Suppressor macrophage (primary cell): ENCODE results near the gene KCNK13.
"Not testable (repeated sequence)": the region's sequence is repeated elsewhere in the genome, so short reads cannot be mapped to it uniquely, and the experiment has no call there.

Source experiments
- DNase-seq, 4 experiments: peaks; one replicate each; pipeline ENCODE4 v3.0.0-alpha.2; 2020 to 2022

Gene KCNK13

DNA sequence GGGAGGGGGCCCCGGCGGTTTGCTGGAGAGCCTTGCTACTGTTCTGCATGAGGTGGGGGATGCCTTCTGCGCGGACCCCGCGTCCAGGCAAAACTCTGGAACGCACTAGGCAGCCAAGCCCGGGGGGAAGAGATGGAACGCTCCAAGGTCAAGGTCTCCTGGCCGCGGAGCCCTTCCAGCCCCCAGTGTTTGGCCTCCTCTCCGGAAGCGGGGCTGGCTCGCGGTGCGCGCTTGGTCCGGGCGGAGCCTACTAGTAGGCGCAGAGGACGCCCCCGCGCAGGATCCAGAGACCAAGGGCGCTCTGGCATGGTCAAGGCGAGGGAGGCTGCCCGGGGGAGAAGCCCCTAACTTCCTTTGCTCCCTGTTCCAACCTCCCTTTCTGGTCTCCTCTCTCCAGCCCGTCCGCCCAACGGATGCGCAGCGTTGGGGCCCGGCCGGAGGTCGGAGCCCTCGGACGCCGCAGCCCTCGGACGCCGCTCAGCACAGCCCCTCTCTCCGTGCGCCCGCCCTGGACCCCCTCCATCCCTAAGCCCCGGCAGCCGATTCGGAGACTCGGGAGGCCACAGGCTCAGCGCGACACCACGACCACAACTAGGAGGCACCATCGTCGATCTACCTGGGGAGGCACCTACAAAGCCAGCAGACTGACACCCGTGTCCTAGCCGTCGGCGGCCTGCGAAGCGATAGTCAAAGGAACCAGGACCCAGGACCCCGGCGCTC lies 669 bp upstream of the KCNK13 start:
- DNase-seq: peak; percentile 25 to 73 (median 59)

DNA sequence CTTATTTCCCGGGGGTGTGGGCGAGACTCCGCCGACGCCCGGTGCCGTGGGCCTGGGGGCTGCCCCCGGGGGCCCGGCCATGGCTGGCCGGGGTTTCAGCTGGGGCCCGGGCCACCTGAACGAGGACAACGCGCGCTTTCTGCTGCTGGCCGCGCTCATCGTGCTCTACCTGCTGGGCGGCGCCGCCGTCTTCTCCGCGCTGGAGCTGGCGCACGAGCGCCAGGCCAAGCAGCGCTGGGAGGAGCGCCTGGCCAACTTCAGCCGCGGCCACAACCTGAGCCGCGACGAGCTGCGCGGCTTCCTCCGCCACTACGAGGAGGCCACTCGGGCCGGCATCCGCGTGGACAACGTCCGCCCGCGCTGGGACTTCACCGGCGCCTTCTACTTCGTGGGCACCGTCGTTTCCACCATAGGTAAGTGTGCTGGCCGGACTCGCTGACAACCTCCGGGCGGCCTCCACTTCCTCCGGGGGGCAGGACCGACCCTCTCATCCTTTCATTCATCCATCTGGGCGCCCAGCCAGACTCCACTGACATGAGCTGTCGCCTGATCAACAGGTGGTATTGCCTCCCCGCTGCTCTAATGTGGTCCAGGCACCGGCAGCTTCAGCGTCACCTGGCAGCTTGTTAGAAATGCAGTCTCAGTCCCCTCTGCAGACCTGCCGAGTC lies 467 bp downstream of the KCNK13 start:
- peak; percentile 14 to 62 (median 37) for DNase-seq

DNA sequence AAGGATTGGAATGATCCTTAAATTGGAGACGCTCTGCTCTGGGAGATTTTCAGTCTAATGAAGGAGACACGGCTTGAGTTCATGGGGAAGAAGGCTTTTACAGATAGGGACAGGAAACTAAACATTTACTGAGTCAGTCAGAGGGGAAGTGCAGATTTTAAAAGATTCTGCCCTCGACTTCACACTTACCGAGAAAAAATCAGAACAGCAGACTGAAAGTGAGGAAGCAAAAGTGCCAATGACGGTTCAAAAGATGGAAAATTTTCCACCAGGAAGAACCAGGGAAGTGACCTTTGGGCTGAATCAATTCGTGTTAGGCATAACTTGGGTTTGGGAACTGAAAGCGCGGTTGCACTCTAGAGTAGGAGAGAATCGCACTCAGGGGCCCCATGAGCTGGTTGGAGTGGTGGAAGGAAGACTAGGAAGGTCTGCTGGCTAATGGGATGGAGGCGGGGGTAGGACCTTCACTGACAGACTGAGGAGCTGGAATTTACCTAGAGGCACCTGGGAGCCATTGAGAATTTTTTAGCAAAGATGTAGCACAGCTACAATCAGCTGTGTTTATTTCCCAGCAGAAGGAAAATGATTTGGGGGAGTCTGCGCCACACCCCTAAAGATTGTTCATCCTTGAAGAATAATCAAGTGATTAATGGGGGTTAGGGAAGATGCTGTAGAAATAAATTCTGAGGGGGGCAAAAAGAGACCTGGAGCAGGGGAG lies 1.2 kb downstream of the KCNK13 start:
- DNase-seq: peak; percentile 47 to 72 (median 64)

DNA sequence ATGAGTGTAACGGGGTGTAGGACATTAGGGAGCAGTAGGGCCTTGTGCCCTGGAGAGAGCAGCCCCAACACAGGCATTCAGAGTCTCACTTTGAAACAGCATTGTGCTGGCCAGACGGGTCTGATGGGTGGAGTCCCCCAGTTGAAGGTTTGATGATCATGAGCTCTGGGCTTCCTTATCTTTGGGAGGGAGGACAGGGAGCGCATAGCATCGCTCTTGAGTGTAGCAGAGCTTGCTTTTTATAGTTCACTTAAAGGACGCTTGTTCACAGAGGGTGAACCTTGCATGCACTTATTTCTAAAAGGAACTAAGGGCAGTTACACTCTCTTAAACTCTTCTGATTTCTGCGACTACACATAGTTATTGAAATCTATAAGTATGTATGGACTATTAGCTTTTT lies 10.6 kb downstream of the KCNK13 start:
- no peak for DNase-seq

DNA sequence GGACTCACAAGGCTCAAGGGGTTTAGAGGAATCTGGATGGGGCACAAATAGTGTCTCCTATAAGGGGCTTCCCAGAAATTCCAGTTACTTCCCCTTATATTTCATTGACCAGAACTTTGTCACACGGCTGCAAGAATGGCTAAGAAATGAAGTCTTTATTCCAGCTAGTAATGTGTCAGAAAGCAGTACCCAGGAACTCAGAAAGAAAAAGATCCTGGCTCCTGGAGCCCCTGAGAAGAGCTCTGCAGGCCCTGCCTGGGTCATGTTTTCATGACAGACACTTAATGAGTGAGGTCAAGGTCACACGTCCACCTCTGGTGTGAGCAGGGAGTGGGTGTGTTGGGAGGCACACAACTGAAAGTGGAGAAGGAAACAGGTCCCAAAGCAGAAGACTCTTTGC lies 17.8 kb downstream of the KCNK13 start:
- DNase-seq: peak; percentile 45 to 70 (median 66)

DNA sequence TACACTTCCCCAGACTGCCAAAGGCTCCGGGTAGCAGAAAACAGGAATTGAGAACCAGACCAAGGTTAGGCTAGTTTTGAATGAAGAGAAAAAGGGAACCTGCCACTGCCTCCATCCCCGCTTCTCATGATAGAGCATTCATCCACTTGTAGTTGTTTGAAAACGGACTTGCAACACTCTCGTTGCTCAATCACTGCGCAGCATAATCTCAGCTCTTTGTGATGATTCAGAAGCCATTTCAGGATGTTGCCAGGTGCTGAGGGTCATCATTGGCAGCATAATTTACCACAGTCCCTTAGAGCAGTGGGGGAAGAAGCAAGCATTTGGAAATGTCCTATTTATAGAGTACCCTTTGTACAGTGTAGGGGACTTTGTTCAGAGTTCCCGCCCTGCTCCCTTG lies 25.6 kb downstream of the KCNK13 start:
- peak; percentile 93 to 99 (median 96) for DNase-seq

DNA sequence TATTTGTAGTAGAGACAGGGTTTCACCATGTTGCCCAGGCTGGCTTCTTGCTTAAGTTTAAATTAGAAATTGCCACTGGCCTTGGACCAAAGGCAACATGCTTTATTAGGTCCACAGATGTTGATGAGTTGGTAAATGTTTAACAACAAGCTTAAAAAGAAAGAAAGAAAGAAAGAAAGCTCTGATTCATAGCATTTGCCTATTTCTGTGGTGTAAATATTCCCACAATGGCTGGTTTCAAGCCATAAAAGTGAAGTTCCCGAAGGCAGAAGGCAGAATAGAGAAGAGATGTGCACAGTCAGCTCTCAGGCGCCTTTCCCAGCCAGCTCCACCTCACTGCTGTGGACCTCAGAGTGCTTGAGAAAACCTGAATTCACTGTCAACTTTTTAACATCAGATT lies 26.4 kb downstream of the KCNK13 start:
- DNase-seq: peak in 3 of 4 experiments; percentile 31 to 58 (median 44)

DNA sequence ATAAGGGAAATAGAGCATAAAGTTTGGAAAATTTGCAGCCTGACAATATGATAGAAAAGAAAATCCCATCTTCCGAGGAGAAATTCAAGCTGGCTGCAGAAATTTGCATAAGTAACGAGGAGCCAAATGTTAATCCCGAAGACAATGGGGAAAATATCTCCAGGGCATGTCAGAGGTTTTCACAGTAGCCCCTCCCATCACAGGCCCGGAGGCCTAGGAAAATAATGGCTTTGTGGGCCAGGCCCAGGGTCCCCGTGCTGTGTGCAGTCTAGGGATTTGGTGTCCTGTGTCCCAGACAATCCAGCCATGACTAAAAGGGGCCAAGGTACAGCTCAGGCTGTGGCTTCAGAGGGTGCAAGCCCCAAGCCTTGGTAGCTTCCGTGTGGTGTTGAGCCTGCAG lies 27.7 kb downstream of the KCNK13 start:
- DNase-seq: not testable (repeated sequence)

DNA sequence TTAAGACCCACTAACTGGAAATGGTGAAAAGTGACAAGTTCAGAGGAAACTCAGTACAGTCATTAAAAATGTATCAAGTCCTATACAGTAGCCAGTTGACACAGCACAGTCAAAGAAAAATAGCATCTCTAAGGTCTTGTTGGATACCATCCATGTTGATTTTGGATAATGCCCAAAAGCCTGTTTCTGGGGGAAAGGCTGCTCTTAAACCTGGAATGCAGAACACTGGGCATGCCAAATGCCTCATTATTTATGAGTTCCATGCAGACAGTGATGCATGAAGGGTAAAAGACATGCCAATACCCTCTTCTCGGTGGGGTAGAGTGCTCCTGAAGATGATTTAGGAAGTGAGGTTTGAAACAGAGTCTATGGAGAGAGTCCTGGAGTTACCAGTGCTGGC lies 29.6 kb downstream of the KCNK13 start:
- no peak for DNase-seq

DNA sequence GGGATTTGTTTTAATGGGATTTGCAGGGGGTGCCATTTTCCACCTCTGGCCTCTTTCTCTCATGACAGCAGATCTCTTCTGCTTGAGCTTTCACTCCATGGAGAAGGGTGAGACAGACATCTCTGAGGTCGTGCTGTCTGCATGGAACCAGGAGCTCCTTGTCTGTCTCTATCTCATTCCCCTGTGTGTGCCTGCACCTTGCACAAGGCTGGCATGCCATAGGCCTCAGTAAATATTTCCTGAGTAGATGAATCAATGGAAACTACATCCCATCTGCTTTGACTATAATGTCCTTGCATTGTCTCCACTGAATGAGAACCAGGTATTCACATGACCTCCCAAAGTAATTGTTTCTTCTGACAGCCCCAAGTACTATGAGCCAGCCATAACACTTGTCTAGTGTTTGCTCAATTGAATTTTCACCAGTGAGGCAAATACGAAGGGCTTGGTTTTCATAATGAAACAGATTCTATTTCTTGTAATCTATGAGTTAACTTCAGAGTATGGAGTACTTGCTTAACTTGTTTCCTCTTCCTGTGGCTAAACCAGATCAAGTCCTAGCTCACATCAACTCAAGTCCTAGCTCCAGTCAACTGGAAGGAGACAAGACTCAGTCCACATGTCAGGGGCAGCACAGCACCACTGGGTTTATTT lies 32.3 kb downstream of the KCNK13 start:
- DNase-seq: peak in 3 of 4 experiments; percentile 31 to 62 (median 59)

DNA sequence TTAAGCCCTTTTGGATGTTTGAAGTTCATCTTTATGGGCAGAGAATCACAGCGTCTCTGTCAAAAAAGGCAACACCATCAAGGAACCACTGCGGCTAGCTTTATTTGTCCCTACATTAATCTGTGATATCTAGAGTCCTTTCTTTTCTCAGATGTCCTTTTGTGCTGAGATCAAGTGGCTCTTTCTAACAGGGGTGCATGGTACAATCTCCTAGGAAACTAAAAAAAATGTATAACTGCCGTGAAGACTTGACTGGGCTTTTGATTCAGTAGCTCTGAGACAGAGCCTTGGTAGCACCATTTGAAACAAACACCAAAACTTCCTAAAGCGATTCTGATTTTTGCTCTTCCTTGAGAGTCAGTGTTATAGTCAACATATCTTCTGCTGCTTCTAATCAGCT lies 33.3 kb downstream of the KCNK13 start:
- DNase-seq: no peak

DNA sequence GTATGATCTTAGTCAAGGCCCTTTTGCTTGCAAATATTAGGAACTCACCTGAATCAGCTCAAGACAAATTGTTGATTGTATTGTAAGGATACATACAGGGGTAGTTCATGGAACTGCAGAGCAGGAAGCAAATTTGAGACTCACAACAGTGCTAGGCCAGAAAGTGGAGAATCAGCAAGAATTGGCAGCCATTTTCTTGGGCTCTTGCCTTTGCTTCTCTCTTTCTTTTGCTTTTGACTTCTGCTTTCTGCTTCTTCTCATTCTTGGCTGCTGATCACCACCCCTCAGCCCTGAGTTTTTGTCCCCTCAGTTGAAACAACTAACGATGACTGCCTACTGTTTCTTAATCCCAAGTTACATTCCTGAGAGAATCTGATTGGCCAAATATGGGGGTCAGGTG lies 34.8 kb downstream of the KCNK13 start:
- DNase-seq: peak; percentile 45 to 73 (median 58)

DNA sequence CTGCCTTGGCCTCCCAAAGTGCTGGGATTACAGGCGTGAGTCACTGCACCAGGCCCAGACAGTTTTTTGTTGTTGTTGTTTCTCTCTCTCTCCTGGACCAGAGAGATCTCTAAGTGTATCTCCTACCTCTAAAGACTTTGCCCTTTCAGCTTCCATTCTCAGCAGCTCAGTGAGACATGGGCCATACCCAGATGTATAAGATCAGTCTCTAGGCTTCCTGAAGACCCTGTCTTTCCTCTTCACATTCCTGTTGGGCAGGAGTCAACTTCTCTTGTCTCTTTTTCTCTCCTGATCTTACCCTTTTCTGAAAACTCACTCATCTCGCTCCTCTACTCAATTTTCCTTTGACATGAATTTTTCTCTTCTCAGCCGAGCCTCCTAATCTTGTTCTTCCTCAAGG lies 42.0 kb downstream of the KCNK13 start:
- no peak for DNase-seq

DNA sequence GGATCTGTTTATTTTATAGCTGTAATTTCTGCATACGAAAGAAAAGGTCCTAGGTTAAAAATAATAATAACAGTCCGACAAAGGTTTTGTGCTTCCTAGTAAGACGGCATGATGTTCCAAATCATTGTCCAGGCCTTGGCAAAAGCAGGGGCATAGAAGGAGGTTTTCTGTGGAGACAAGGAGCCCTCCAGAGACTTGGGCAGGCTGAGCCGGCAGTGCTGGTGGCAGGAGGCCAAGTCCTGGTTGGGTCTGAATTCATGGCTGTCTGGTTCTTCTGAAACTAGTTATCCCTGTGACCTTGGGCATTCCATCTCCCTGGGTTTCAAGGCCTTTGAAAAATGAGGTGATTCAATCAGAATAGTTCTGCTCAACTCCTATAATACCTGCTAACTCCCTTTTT lies 44.0 kb downstream of the KCNK13 start:
- no peak for DNase-seq

DNA sequence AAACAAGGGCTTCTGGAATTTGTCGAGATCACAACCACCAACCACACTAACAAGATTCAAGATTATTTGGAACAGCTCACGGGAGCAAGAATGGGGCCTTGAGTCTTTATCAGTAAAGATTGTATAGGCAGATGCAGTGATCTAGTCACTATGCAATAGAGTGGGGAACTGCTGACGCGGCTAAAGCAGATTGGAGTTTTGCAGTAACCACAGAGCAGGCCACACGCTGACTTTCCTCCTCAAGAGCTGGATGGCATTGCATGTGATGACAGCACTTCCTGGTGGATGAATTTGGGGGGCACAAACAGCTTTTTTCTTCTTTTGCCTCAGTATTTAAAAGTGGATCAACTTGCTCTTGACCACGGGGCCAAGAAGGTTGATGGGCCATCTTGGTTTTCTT lies 46.0 kb downstream of the KCNK13 start:
- peak; percentile 26 to 66 (median 50) for DNase-seq

DNA sequence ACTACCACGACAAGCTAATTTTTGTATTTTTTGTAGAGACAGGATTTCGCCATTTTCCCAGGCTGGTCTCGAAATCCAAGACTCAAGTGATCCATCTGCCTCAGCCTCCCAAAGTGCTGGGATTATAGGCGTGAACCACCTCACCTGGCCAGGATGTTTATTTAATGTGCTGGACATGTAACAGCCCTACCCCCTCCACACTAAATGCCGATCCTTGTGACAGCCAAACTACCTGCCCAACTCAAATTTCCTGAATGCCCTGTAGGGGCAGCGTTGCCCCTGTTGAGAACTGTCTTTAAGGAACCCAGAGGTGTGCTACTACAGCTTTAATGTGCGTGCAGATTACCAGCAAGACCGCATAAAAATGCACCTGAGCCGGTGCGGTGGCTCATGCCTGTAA lies 48.1 kb downstream of the KCNK13 start:
- DNase-seq: no peak

DNA sequence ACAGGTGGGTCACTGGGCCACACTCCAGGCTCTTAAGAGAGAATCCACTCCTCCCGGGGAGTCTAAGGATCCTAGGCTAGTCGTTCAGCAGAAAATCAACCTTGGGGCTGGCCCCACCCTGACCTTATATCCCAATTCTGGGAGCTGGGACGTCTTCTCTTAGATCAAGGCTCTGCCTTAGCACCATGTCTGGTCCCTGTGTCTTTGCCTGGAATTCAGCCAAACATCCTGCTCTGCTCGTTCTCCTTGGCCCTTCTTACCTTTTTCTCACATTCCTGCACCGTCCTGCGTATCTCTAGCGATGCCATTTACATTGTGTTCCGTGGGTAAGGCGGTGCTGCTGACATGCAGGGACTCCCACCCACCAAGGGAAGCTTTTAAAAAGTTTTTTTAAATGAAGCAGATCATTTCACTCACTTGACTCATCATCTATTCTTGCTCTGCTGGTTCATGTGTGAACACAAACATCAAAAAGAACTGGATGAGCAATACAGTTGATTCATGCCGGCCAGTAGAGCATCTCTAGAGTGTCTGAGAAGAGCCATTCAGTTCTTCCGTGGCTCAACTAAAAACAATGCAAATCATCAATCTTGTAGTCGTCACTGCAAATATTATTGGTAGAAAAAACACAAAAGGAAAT lies 50.2 kb downstream of the KCNK13 start:
- peak in 2 of 4 experiments; percentile 9 to 30 for DNase-seq

DNA sequence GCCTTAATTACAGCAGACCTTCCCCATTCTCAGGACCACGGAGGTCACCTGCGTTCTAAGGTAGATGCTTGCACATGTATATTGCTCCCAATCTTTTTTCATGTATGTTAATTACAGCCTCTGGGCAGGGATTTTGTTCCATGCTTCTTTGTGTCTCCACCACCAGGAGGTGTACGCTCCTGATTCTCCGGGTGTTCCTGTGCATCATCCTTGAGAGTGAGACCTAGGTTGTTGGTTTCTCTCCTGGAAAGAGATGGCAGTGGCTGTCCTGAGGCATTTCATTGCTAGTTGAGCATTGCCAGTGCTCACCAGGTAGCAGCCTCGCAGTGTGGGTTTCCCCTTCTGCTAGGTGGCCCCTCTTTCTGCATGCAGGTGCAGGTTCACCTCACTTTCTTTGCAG lies 52.8 kb downstream of the KCNK13 start:
- no peak for DNase-seq

DNA sequence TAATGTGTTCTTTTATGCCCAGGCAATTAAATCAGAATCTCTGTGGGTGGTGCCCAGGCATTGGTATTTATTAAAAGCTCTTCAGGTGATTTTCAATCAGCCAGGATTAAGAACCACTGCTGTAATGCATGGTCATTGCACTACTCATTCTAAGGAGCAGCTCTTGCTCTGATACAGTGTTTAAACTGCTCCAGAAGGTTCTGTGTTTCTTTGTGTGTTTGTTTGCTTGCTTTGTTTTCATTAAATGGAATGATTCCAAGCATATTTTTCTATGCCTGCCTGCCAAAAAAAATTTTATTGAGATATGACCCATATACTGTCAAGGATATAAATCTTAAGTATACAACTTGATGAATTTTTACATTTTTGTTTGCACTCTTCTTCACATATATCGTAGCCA lies 54.0 kb downstream of the KCNK13 start:
- DNase-seq: no peak

DNA sequence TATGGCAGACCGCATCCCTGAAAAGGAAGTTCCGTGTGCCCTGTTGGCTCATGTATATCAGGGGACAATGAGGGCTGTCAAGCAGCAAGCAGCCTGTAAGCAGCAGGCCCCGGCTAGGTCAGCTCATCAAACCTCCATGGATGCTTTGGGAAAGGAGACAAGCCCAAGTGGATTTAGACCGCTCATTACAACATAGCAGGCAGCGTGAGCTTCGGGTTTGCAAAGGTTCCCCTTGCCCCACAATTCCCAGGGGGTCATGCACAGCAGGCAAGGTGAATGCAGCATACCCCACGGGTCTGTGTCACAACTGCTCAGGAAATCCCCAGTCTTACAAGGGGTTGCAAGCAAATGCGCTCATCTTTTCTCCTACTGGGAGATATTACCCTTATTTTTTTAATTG lies 54.6 kb downstream of the KCNK13 start:
- DNase-seq: no peak

DNA sequence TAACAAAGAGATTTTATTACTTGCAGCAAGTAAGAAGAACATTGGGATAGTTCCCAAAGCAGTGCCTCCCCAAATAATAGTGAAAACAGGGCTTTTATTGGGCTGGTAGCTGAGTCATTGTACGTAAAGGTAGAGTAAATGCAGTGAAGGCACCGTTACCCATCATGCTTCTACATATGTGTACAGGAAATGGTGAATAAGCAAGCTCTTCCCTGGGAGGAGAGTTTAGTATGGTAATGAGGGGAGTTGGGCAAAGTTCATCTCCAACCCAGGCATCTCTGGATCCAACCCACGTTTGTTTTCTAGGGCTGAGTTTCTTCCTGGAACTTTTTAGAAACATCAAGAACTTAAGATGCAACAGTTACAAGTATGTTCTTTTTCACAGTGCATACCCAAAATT lies 56.2 kb downstream of the KCNK13 start:
- no peak for DNase-seq

DNA sequence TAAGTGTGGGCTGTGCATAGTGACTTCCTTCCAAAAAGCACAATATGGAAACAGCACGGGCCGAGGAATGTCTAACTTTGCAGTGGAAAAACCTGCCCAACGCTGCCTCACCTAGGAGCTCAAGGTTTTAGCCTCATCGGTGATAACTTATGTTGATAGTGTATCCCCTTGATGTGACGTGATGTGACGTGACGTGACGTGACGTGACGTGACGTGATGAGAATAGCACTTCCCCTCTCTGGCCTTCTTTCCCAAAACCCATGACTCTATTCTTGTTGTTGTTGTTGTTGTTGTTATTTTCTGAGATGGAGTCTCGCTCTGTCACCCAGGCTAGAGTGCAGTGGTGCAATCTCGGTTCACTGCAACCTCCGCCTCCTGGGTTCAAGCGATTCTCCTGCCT lies 64.5 kb downstream of the KCNK13 start:
- no peak for DNase-seq
